Measurements from ENCODE around the gene CDH23. TPM values are rescaled to one million over a fixed set of nuclear protein-coding genes. Genes with fewer than 3 reads are reported as not detected.

CDH23 gene
- total RNA-seq, 2 donors from 2014 or later, result 3.9 to 4.4 TPM

- no peak overlapping the region for H3K4me3 ChIP-seq
- H3K36me3 ChIP-seq, result no peaks in the 10 kb centered on the region
- no peaks in the 10 kb centered on the region for H3K4me1 ChIP-seq
- no peak overlapping the region for H3K27ac ChIP-seq
- TF ChIP-seq CTCF (IDR thresholded peaks at IDR 0.05), result no peak
- H3K9me3 ChIP-seq, result no peaks in the 10 kb centered on the region
- no peaks in the 10 kb centered on the region for H3K27me3 ChIP-seq
- no peak for DNase-seq (ENCODE audit: low spot score)
Measured at GRCh38 chr10:71448146-71448545, 51.4 kb downstream of the CDH23 start.

GRCh38 chr10:71449026-71449425 is 52.3 kb downstream of the CDH23 start:
- H3K36me3 ChIP-seq, result no peaks in the 10 kb centered on the region
- H3K4me3 ChIP-seq, result no peak overlapping the region
- no peaks in the 10 kb centered on the region for H3K9me3 ChIP-seq
- no peaks in the 10 kb centered on the region for H3K27me3 ChIP-seq
- DNase-seq (ENCODE audit: low spot score), result no peak
- H3K27ac ChIP-seq, result no peak overlapping the region
- TF ChIP-seq CTCF (IDR thresholded peaks at IDR 0.05), result no peak
- H3K4me1 ChIP-seq, result no peaks in the 10 kb centered on the region

GRCh38 chr10:71451754-71452153 is 55.0 kb downstream of the CDH23 start:
- Histone ChIP-seq H3K27ac (no peak overlapping the region), H3K36me3 (no peaks in the 10 kb centered on the region), H3K27me3 (no peaks in the 10 kb centered on the region), H3K4me3 (no peak overlapping the region), H3K4me1 (no peaks in the 10 kb centered on the region), H3K9me3 (no peaks in the 10 kb centered on the region)
- TF ChIP-seq CTCF (IDR thresholded peaks at IDR 0.05), result no peak
- DNase-seq (ENCODE audit: low spot score), result no peak

- H3K36me3 ChIP-seq, result no peaks in the 10 kb centered on the region
- DNase-seq (ENCODE audit: low spot score), result no peak
- no peak overlapping the region for H3K27ac ChIP-seq
- no peaks in the 10 kb centered on the region for H3K9me3 ChIP-seq
- H3K4me1 ChIP-seq, result no peaks in the 10 kb centered on the region
- no peak for TF ChIP-seq CTCF (IDR thresholded peaks at IDR 0.05)
- no peak overlapping the region for H3K4me3 ChIP-seq
- no peaks in the 10 kb centered on the region for H3K27me3 ChIP-seq
Measured at GRCh38 chr10:71453186-71453585, 56.5 kb downstream of the CDH23 start.

- no peaks in the 10 kb centered on the region for H3K4me1 ChIP-seq
- no peak for DNase-seq (ENCODE audit: low spot score)
- no peaks in the 10 kb centered on the region for H3K9me3 ChIP-seq
- H3K27ac ChIP-seq, result no peak overlapping the region
- no peak for TF ChIP-seq CTCF (IDR thresholded peaks at IDR 0.05)
- no peak overlapping the region for H3K4me3 ChIP-seq
- no peaks in the 10 kb centered on the region for H3K36me3 ChIP-seq
- H3K27me3 ChIP-seq, result no peaks in the 10 kb centered on the region
Measured at GRCh38 chr10:71454347-71454746, 57.6 kb downstream of the CDH23 start.

- Histone ChIP-seq H3K36me3 (no peaks in the 10 kb centered on the region), H3K9me3 (no peaks in the 10 kb centered on the region), H3K4me3 (no peak overlapping the region), H3K27me3 (no peaks in the 10 kb centered on the region), H3K4me1 (no peaks in the 10 kb centered on the region), H3K27ac (no peak overlapping the region)
- DNase-seq (ENCODE audit: low spot score), result no peak
- no peak for TF ChIP-seq CTCF (IDR thresholded peaks at IDR 0.05)
Measured at GRCh38 chr10:71455035-71455434, 58.3 kb downstream of the CDH23 start.

Measured in right atrium auricular region (tissue), 2 donors.